H7 (cell line): ENCODE measurements around the gene CCL4. TPM values are rescaled to one million over a fixed set of nuclear protein-coding genes. Genes with fewer than 3 reads are reported as not detected.
"Not testable (repeated sequence)": the region's sequence is repeated elsewhere in the genome, so short reads cannot be mapped to it uniquely, and the experiment has no call there.

ENCODE experiments used
- DNase-seq: peaks from one replicate; pipeline ENCODE4 v3.0.0; 2012
- H3K27me3 ChIP-seq: 2 replicates; pipeline ENCODE4 v1.6.0; 2011; ENCODE audit warnings: mild to moderate bottlenecking, low read length; ENCODE audit not compliant: control insufficient read depth, insufficient read depth
- H3K36me3 ChIP-seq: replicated peaks from 2 replicates; pipeline ENCODE4 v1.5.1; 2011; ENCODE audit warnings: low read length; ENCODE audit not compliant: control insufficient read depth, insufficient read depth
- H3K4me3 ChIP-seq: 2 replicates; pipeline ENCODE4 v1.5.1; 2011; ENCODE audit warnings: low read depth, mild to moderate bottlenecking, control low read depth, low read length, moderate library complexity; ENCODE audit not compliant: insufficient read depth
- total RNA-seq: library from RNA; depleted of rRNA; stranded (reverse); fragments of >200 nt; shearing (Covaris generic); gene quantifications from 2 replicates; pipeline ENCODE4 v1.2.3, GENCODE V29; 2014

The CCL4 gene
- total RNA-seq, 1 experiment from 2014 or later: not detected

- no peaks in the 10 kb centered on the region for H3K36me3 ChIP-seq
- H3K4me3 ChIP-seq: no peak overlapping the region
- no peak for DNase-seq
- no peaks in the 10 kb centered on the region for H3K27me3 ChIP-seq
These were observed 14.1 kb downstream of the CCL4 start for GRCh38 chr17:36117505-36118382.

- Histone ChIP-seq H3K36me3 (no peaks in the 10 kb centered on the region), H3K27me3 (no peaks in the 10 kb centered on the region), H3K4me3 (no peak overlapping the region)
- no peak for DNase-seq
These were observed 15.1 kb downstream of the CCL4 start for GRCh38 chr17:36118477-36119353.

GRCh38 chr17:36120221-36120620, 16.6 kb downstream of the CCL4 start:
- H3K36me3 ChIP-seq: no peaks in the 10 kb centered on the region
- DNase-seq: no peak
- H3K4me3 ChIP-seq: no peak overlapping the region
- H3K27me3 ChIP-seq: no peaks in the 10 kb centered on the region

GRCh38 chr17:36121099-36121498, 17.5 kb downstream of the CCL4 start:
- H3K4me3 ChIP-seq, H3K36me3 ChIP-seq, H3K27me3 ChIP-seq, DNase-seq: not testable (repeated sequence)

DNA sequence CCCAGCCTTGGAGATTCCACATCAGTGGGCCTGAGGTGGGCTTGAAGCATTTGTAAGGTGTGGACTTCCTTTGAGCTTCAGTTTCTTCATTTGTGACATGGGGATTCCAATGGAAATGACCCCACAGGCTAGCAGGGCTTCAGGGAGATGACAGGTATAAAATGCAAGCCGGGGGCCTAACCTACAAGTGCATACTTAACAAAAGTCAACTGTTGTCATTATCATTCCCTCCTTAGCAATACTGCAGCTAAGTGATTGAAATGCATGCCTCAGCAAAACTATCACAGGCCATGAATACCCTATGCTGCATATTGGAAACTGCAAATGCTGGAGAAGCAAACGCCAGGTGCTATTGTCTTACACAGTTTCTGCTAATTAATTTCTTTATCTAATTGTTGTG, 19.8 kb downstream of the CCL4 start:
- H3K4me3 ChIP-seq: no peak overlapping the region
- DNase-seq: peak; percentile 30
- H3K36me3 ChIP-seq: no peaks in the 10 kb centered on the region
- H3K27me3 ChIP-seq: no peaks in the 10 kb centered on the region

GRCh38 chr17:36124879-36125824, 21.5 kb downstream of the CCL4 start:
- no peak overlapping the region for H3K4me3 ChIP-seq
- no peaks in the 10 kb centered on the region for H3K36me3 ChIP-seq
- no peaks in the 10 kb centered on the region for H3K27me3 ChIP-seq
- DNase-seq: no peak

DNA sequence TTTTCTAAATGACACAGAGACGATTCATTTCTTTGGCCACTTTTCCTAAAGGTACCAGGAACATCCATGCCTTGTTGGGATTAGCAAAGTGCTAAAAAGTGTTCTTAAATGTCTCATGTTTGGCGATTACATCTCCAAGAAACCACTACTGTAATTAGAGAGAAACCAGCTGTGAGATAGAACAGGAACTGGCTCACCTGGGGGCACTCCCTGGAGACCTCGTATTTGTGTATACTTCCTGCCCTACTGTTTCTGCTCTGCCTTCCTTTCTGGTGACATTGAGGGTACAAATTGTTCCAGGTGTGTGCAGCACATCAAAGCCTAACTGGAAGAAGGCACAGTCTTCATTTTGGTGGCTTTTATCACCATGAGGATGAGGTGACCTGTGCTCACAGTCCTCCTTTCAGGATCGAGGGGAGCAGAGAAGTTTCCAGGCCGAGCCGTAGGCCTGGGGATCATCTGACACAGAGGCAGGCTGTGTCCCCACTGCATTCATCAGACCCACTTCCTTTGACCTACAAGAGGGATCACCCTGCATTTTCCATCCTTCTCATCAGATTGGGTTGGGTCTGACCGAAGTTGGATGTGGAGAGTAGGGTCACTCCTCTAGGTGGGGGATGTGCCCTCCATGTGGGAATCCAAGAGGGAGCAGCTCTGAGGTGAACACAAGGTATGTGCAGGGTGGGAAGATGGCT, 23.7 kb downstream of the CCL4 start:
- no peak overlapping the region for H3K4me3 ChIP-seq
- no peaks in the 10 kb centered on the region for H3K36me3 ChIP-seq
- no peak for DNase-seq
- H3K27me3 ChIP-seq: no peaks in the 10 kb centered on the region

- no peak for DNase-seq
- Histone ChIP-seq H3K27me3 (no peaks in the 10 kb centered on the region), H3K36me3 (no peaks in the 10 kb centered on the region), H3K4me3 (no peak overlapping the region)
These were observed 24.3 kb downstream of the CCL4 start for GRCh38 chr17:36127911-36128310.

DNA sequence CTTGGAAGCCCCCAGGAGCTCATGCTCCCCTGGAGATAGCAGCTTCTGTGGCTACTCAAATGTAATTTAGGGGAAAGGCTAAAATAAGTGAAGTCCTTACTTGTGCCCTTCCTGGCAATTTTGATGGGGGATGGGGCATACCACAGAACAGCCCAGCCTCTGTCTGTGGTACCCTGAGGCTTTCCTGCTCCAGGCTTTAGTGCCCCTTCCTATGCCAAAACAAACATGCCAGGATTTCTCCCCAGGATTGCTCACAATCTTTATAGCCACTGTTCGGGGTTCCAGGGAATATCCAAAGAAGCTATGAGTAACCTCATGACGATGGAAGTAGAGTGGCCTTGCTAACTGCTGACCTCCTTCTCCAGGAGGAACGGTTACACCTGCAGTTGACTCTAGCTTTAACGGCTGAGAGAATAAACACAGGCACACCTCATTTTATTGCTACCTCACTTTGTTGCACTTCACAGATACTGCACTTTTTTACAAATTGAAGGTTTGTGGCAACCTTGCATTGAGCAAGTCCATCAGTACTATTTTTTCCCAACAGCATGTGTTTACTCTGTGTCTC, 24.9 kb downstream of the CCL4 start:
- Histone ChIP-seq H3K36me3 (no peaks in the 10 kb centered on the region), H3K27me3 (no peaks in the 10 kb centered on the region), H3K4me3 (no peak overlapping the region)
- DNase-seq: no peak

DNA sequence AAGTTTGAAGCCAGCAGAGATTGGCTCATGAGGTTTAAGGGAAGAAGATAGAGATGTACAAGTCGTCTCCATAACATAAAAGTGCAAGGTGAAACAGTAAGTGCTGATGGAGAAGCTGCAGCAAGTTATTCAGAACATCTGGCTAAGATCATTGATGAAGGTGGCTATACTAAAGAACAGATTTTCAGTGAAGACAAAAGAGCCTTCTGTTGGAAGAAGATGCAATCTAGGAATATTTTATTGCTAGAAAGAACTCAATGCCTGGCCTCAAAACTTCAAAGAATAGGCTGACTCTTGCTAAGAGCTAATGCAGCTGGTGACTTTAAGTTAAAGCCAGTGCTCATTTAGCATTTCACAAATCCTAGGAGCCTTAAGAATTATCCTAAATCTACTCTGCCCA, 26.0 kb downstream of the CCL4 start:
- Histone ChIP-seq H3K27me3 (no peaks in the 10 kb centered on the region), H3K4me3 (no peak overlapping the region), H3K36me3 (no peaks in the 10 kb centered on the region)
- DNase-seq: no peak

DNA sequence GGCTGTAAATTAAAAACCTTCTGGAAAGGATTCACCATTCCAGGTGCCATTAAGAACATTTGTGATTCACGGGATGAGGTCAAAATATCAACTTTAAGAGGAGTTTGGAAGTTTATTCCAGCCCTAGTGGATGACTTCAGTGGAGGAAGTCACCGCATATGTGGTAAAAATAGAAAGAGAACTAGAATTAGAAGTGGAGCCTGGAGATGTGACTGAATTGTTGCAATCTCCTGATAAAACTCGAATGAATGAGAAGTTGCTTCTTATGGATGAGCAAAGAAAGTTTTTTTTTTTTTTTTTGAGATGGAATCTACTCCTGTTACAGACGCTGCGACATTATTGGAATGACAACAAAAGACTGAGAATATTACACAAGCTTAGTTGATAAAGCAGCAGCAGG, 26.7 kb downstream of the CCL4 start:
- Histone ChIP-seq H3K27me3 (no peaks in the 10 kb centered on the region), H3K4me3 (no peak overlapping the region), H3K36me3 (no peaks in the 10 kb centered on the region)
- DNase-seq: no peak

GRCh38 chr17:36131421-36131820, 27.8 kb downstream of the CCL4 start:
- no peaks in the 10 kb centered on the region for H3K36me3 ChIP-seq
- H3K4me3 ChIP-seq: no peak overlapping the region
- H3K27me3 ChIP-seq: no peaks in the 10 kb centered on the region
- DNase-seq: no peak

GRCh38 chr17:36131931-36132330, 28.3 kb downstream of the CCL4 start:
- no peak for DNase-seq
- Histone ChIP-seq H3K36me3 (no peaks in the 10 kb centered on the region), H3K27me3 (no peaks in the 10 kb centered on the region), H3K4me3 (no peak overlapping the region)
